ENCODE data around the gene ORAI3. TPM values are rescaled to one million over a fixed set of nuclear protein-coding genes. Genes with fewer than 3 reads are reported as not detected.

Gene ORAI3
- polyA plus RNA-seq, 1 donor from 2014 or later: 7.3 TPM

- Histone ChIP-seq H3F3A (ENCODE audit: insufficient read depth, low read length, poor library complexity, severe bottlenecking) (no peaks in the 10 kb centered on the region), H3K27me3 (ENCODE audit: insufficient read depth, low read depth, low read length) (no peaks in the 10 kb centered on the region), H3K4me2 (ENCODE audit: low read length) (no peak overlapping the region)
These were observed 34.5 kb downstream of the ORAI3 start for GRCh38 chr16:30983289-30983889.

DNA sequence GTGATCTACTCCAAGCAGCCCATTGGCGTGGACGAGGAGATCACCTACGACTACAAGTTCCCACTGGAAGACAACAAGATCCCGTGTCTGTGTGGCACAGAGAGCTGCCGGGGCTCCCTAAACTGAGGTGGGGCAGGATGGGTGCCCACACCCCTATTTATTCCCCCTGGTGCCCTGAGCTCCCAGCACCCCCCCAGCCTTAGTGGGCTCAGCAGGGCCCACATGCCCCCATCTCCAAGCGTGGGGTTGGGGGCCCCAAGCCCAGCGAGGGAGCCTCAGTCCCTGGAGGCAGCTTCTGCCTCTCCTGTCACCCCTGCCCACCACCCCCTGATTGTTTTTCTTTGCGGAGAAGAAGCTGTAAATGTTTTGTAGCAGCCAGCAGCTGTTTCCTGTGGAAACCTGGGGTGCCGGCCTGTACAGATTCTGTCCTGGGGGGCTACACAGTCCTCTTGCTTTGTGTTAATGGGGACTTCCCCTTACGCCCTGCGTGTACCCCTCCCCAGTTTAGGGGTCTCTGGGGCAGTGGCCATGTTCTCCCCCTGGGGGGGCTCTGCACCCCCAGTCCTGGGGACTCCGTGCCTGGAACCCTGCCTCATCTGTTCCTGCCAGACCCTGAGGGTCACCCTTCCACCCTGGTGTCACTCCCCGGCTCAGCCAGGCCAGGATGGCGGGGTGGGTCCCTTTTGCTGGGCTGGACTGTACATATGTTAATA, 35.2 kb downstream of the ORAI3 start:
- Histone ChIP-seq H3K9me2 (ENCODE audit: insufficient read depth, low read length) (no peaks in the 10 kb centered on the region), H3K36me3 (ENCODE audit: insufficient read depth, low read length) (no peaks in the 10 kb centered on the region), H3K4me2 (ENCODE audit: low read length) (no peak overlapping the region), H3K79me2 (replicated peaks; ENCODE audit: insufficient read depth, low read length) (no peaks in the 10 kb centered on the region), H3K9me3 (ENCODE audit: low read length) (no peaks in the 10 kb centered on the region), H3K9ac (ENCODE audit: low read length) (no peak overlapping the region), H3K27ac (ENCODE audit: low read length) (no peak overlapping the region), H4K20me1 (ENCODE audit: insufficient read depth) (no peaks in the 10 kb centered on the region), H3K4me3 (ENCODE audit: low read length) (no peak overlapping the region), H2AFZ (ENCODE audit: low read depth, low read length) (no peak overlapping the region), H3K27me3 (ENCODE audit: insufficient read depth, low read depth, low read length) (no peaks in the 10 kb centered on the region), H3F3A (ENCODE audit: insufficient read depth, low read length, poor library complexity, severe bottlenecking) (no peaks in the 10 kb centered on the region)
- TF ChIP-seq EZH2 (IDR thresholded peaks at IDR 0.05; ENCODE audit: borderline replicate concordance, insufficient read depth, low read length, poor library complexity, severe bottlenecking) (no peak), REST (IDR thresholded peaks at IDR 0.05; ENCODE audit: borderline replicate concordance) (no peak), MXI1 (conservative IDR thresholded peaks at IDR 0.05; ENCODE audit: poor library complexity, severe bottlenecking) (no peak), POLR2AphosphoS5 (IDR thresholded peaks at IDR 0.05) (no peak), RAD21 (conservative IDR thresholded peaks at IDR 0.05) (no peak)
- TF ChIP-seq, protein P1, sequence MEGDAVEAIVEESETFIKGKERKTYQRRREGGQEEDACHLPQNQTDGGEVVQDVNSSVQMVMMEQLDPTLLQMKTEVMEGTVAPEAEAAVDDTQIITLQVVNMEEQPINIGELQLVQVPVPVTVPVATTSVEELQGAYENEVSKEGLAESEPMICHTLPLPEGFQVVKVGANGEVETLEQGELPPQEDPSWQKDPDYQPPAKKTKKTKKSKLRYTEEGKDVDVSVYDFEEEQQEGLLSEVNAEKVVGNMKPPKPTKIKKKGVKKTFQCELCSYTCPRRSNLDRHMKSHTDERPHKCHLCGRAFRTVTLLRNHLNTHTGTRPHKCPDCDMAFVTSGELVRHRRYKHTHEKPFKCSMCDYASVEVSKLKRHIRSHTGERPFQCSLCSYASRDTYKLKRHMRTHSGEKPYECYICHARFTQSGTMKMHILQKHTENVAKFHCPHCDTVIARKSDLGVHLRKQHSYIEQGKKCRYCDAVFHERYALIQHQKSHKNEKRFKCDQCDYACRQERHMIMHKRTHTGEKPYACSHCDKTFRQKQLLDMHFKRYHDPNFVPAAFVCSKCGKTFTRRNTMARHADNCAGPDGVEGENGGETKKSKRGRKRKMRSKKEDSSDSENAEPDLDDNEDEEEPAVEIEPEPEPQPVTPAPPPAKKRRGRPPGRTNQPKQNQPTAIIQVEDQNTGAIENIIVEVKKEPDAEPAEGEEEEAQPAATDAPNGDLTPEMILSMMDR (IDR thresholded peaks at IDR 0.05; ENCODE audit: poor library complexity, severe bottlenecking): no peak

More at GRCh38 chr16:30983289-30983889, 34.5 kb downstream of the ORAI3 start:
- no peaks in the 10 kb centered on the region for H3K36me3 ChIP-seq (ENCODE audit: insufficient read depth, low read length)
- H4K20me1 ChIP-seq (ENCODE audit: insufficient read depth): no peaks in the 10 kb centered on the region
- H3K27ac ChIP-seq (ENCODE audit: low read length): no peak overlapping the region
- H3K9me3 ChIP-seq (ENCODE audit: low read length): no peaks in the 10 kb centered on the region
- H3K9ac ChIP-seq (ENCODE audit: low read length): no peak overlapping the region
- no peak overlapping the region for H3K4me3 ChIP-seq (ENCODE audit: low read length)
- no peaks in the 10 kb centered on the region for H3K79me2 ChIP-seq (replicated peaks; ENCODE audit: insufficient read depth, low read length)
- H2AFZ ChIP-seq (ENCODE audit: low read depth, low read length): no peak overlapping the region
- TF ChIP-seq, protein P1 (IDR thresholded peaks at IDR 0.05; ENCODE audit: poor library complexity, severe bottlenecking): no peak
- TF ChIP-seq REST (IDR thresholded peaks at IDR 0.05; ENCODE audit: borderline replicate concordance) (no peak), POLR2AphosphoS5 (IDR thresholded peaks at IDR 0.05) (no peak), EP300 (conservative IDR thresholded peaks at IDR 0.05; ENCODE audit: poor library complexity, severe bottlenecking) (no peak), TAF1 (IDR thresholded peaks at IDR 0.05; ENCODE audit: low read depth) (no peak), MXI1 (conservative IDR thresholded peaks at IDR 0.05; ENCODE audit: poor library complexity, severe bottlenecking) (no peak), SMC3 (conservative IDR thresholded peaks at IDR 0.05; ENCODE audit: poor library complexity) (no peak), RAD21 (conservative IDR thresholded peaks at IDR 0.05) (no peak), EZH2 (IDR thresholded peaks at IDR 0.05; ENCODE audit: borderline replicate concordance, insufficient read depth, low read length, poor library complexity, severe bottlenecking) (no peak)
- no peaks in the 10 kb centered on the region for H3K9me2 ChIP-seq (ENCODE audit: insufficient read depth, low read length)
